Mesothelial cell of epicardium (in vitro differentiated cells): ENCODE results near the gene ERG. TPM values are rescaled to one million over a fixed set of nuclear protein-coding genes. Genes with fewer than 3 reads are reported as not detected.

Experiments used
- DNase-seq, 2 experiments: peaks; one replicate each; pipeline ENCODE4 v3.0.0; 2021; ENCODE audit warnings: low spot score in 2 of 2; ENCODE audit not compliant: unreplicated experiment in 2 of 2
- H3K27ac Mint-ChIP-seq: 2 replicates; pipeline ENCODE4 v1.8.0; 2021; ENCODE audit warnings: mixed read lengths
- H3K27me3 Mint-ChIP-seq: 2 replicates; pipeline ENCODE4 v1.8.0; 2021; ENCODE audit warnings: low read depth, mixed read lengths
- H3K36me3 Mint-ChIP-seq: 2 replicates; pipeline ENCODE4 v1.8.0; 2021; ENCODE audit warnings: mixed read lengths
- H3K4me1 Mint-ChIP-seq: 2 replicates; pipeline ENCODE4 v1.8.0; 2021; ENCODE audit warnings: mixed read lengths
- H3K4me3 Mint-ChIP-seq: 2 replicates; pipeline ENCODE4 v1.8.0; 2021; ENCODE audit warnings: mild to moderate bottlenecking, moderate library complexity, mixed read lengths
- H3K9me3 Mint-ChIP-seq: 2 replicates; pipeline ENCODE4 v1.8.0; 2021; ENCODE audit warnings: mixed read lengths
- total RNA-seq: library from RNA; stranded (reverse); gene quantifications from 3 replicates; pipeline ENCODE4 v1.2.1, GENCODE V29; 2021
- TF ChIP-seq, protein P1 (sequence below): fragments of 200-600 bp; sonication (generic); IDR thresholded peaks from one replicate; pipeline ENCODE4 v1.5.0; 2021; ENCODE audit warnings: antibody characterized with exemption; ENCODE audit not compliant: unreplicated experiment

The ERG gene
- total RNA-seq, 1 donor from 2014 or later = 2.5 TPM

DNA sequence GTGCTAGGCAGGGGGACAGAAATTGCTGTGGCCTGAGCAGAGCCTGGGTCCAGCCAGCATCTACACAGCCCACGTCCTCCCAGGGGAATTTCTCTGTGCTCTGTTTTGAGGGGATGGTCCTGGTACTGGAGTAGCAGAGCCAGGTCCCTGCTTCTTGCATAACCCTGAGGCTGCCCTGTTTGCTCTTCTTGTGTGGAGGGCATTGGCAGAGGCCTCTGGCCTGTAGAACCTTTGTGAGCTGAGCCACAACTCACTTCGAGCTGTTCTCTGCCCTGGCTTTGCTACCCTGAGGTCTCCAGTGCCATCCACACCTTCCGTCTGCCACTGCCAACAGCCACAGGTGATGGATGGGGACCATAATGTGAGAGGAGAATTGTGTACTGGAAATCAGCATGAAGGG lies 139.6 kb downstream of the ERG start:
- peaks cover 33% of the 10 kb centered on the region for H3K27me3 Mint-ChIP-seq
- no peak for DNase-seq
- H3K36me3 Mint-ChIP-seq = no peaks in the 10 kb centered on the region
- H3K9me3 Mint-ChIP-seq = no peaks in the 10 kb centered on the region
- H3K4me1 Mint-ChIP-seq = peaks cover 3% of the 10 kb centered on the region
- TF ChIP-seq, protein P1, sequence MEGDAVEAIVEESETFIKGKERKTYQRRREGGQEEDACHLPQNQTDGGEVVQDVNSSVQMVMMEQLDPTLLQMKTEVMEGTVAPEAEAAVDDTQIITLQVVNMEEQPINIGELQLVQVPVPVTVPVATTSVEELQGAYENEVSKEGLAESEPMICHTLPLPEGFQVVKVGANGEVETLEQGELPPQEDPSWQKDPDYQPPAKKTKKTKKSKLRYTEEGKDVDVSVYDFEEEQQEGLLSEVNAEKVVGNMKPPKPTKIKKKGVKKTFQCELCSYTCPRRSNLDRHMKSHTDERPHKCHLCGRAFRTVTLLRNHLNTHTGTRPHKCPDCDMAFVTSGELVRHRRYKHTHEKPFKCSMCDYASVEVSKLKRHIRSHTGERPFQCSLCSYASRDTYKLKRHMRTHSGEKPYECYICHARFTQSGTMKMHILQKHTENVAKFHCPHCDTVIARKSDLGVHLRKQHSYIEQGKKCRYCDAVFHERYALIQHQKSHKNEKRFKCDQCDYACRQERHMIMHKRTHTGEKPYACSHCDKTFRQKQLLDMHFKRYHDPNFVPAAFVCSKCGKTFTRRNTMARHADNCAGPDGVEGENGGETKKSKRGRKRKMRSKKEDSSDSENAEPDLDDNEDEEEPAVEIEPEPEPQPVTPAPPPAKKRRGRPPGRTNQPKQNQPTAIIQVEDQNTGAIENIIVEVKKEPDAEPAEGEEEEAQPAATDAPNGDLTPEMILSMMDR = no peak
- H3K27ac Mint-ChIP-seq = no peak overlapping the region
- no peak overlapping the region for H3K4me3 Mint-ChIP-seq

DNA sequence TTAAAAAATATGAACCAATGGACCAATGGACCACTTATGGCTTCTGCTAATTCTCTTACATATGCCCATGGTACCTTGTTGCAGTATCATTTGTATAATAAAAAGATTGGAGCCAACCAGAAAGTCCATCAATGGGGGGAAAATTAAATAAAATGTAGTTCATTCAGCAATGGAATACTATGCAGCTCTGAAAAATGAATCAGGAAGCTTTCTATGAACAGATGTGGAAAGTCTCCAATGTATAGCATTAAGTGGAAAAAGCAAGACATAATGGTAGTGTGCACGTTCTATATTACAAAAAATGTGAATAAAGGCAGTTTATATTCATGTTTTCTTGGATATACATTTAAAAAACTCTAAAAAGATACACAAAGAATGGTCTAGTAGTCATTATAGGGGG lies 140.2 kb downstream of the ERG start:
- Mint-ChIP-seq H3K9me3 (no peaks in the 10 kb centered on the region), H3K27me3 (peaks cover 33% of the 10 kb centered on the region), H3K4me3 (no peak overlapping the region), H3K4me1 (peaks cover 3% of the 10 kb centered on the region), H3K27ac (no peak overlapping the region), H3K36me3 (no peaks in the 10 kb centered on the region)
- TF ChIP-seq, protein P1 = no peak
- DNase-seq = no peak

DNA sequence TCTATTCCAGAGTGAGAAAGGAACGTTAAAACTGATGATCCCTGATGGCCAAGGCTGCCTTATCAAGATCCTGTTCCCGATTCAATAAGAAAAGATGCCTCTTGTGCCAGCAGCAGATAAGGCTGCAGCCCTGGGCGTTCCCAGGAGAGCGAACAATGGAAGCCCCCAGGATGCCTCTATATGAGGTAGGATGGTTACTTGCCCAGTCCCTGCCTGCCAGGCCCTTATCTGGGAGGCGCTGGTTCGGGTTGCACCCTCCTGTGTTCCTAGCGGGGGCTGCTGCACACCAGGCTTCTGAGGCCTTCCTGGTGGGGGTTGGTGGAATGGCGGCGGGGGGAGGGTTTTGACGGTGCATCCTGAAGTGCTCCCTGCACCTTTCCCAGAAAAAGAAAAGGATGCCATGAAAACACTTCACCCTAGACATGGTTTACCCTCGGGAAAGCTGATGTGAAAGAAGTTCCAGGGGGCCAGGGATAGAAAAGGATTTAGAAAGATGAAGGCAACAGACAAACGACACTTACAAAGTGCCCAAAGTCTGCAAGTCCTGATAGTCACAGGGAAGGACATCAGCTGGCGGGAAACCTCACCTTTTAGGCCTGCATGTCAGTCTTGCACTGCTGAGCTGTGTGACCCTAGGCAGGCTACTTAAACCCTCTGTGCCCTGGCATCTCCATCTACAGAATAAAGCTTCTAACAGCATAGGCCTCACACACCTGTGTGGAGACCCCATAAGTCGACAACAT lies 141.2 kb downstream of the ERG start:
- Mint-ChIP-seq H3K9me3 (no peaks in the 10 kb centered on the region), H3K27me3 (peaks cover 35% of the 10 kb centered on the region), H3K27ac (no peak overlapping the region), H3K36me3 (no peaks in the 10 kb centered on the region), H3K4me1 (peaks cover 6% of the 10 kb centered on the region), H3K4me3 (no peak overlapping the region)
- TF ChIP-seq, protein P1 = no peak
- no peak for DNase-seq

DNA sequence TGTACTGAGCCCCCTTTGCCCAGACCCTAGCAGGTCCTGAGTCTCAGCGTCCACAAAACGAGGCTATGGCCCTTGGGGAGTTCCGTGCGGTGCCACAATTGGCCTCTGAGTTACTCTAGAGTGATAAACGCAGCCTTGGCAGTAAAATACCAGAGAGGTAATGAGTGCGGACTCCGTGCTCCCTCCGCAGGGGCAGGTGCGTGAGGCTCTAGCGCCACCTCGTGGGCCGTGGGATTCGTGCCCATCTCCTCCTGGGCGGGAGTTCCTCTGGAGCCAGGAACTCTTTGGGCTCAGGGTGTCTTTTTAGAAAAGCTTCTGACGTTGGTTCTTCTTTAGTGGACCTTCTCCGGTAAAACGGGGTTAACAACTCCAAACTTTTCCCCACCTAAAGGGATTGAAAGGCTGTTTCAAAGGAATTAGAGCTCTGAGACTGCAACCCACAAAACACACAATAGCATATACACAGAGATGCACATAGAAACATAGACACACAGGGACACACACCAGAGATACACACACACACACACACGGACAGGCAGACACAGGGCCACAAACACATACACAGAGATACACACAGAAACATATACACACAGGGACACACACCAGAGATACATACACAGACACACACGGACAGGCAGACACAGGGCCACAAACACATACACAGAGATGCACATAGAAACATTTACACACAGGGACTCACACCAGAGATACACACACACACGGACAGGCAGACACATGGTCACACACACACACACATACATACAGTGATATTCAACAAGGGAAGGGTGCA lies 142.1 kb downstream of the ERG start:
- H3K4me1 Mint-ChIP-seq = peaks cover 14% of the 10 kb centered on the region
- no peaks in the 10 kb centered on the region for H3K9me3 Mint-ChIP-seq
- no peaks in the 10 kb centered on the region for H3K36me3 Mint-ChIP-seq
- H3K27ac Mint-ChIP-seq = no peak overlapping the region
- TF ChIP-seq, protein P1 = peak; percentile 87
- H3K4me3 Mint-ChIP-seq = no peak overlapping the region
- peak; percentile 73 to 94 for DNase-seq
- peaks cover 35% of the 10 kb centered on the region for H3K27me3 Mint-ChIP-seq

DNA sequence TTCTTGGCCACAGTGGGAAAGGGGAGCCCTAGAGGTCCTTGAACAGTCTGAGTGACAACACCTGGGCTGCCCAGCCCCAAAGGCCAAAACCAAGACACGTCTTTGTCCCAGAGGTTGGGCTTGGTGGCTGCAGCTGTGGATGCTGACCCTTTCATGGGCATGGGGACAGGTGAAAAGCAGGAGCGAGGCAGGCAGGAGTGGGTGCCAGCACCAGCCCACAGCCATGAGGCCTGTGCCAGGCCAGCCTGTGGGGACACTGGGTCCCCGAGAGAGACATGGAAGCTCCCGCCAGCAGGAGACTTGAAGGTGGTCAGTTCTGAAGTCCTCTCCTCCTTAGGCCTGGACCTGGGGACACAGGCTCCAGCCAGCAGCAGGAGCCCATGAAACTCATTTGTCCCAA lies 142.9 kb downstream of the ERG start:
- no peak for DNase-seq
- H3K4me3 Mint-ChIP-seq = no peak overlapping the region
- H3K4me1 Mint-ChIP-seq = peaks cover 17% of the 10 kb centered on the region
- no peaks in the 10 kb centered on the region for H3K36me3 Mint-ChIP-seq
- no peak overlapping the region for H3K27ac Mint-ChIP-seq
- TF ChIP-seq, protein P1 = no peak
- no peaks in the 10 kb centered on the region for H3K9me3 Mint-ChIP-seq
- peaks cover 32% of the 10 kb centered on the region for H3K27me3 Mint-ChIP-seq
